GM19455 (cell line): ENCODE data around the gene RTL10.

ENCODE experiments used
- ATAC-seq: cut with Tn5 transposase; IDR thresholded peaks from one replicate; pipeline ENCODE4 v1.9.1; 2021; ENCODE audit not compliant: unreplicated experiment

Gene RTL10

DNA sequence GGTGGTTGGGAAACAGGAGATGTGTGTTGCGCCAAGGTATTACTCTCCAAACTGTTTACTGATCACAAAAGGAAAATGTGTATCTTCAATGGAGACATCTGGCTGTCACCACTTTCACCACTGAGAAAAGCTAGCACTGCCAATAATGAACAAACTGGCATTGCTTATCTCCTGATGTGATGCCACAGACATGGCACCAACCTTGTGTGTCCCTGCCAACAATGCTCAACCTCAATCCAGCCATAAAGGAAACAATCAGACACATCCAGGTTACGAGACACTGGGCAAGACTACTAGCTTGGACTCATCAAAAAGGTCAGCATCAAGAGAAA, 28.1 kb downstream of the RTL10 start:
- ATAC-seq: no peak

DNA sequence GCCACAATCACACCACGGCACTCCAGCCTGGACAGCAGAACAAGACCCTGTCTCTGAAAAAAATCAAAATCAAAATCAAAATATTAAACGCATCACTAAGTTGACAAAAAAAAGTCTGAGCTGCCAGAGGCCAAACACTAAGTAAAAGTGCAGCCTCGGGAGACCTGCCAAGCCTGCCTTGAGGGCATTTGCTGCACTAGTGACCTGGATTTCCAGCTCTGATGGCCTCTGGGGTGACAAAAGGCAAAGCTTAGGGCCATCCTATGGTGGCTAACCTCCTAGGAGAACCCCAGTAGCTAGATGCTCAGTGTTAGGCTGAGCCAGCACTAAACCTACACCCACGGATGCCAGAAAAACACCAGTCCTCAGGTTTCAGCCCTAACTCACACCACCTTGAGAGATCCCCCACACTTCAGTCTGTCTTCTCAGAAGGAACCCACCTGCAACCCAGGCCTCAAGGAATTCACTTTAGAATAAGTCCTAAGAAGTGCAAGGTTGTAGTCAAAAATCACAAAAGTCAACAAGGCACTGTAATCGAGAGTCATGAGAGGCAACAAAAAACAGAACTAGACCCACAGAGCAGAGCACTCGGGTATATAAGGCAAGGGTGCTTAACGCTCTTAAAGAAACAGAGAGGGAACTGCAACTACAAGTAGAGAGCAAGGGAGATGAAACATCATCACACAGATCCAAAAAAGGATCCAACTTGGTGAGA, 28.6 kb downstream of the RTL10 start:
- ATAC-seq: no peak

GRCh38 chr22:19824926-19825339, 29.7 kb downstream of the RTL10 start:
- ATAC-seq: no peak

DNA sequence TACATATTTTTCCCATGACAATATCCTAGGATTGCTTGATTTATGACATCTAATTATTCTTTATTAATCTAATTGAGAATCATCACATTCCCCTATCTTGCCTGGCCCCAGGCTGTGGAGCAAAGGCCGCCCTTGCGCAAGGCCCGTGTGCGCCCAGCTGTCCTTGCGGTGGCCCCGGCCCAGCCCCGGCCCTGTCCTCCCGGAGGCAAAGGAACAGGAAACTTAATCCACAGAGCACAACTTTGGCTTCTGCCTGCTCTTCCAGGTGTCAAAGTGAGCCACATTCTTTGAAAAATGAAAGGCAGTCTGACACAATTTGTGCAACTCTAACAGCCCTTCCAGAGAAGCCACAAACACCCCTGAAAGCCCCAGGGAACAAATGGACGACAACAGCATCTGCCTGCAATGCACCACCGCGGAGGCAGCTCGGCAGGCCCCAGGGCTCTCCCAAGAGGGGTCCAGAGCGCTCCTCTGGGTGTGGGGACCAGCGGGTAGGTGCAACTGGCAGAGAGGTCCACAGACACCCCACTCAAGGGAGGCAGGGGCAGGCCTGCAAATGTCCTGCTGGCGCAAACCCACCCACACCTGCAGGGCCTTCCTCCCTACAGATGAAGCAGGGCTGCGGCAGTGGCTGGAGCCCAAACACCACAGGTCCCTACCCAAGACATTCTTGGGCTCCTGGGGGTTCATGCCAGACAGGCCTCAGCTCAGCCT, 30.3 kb downstream of the RTL10 start:
- ATAC-seq: no peak

DNA sequence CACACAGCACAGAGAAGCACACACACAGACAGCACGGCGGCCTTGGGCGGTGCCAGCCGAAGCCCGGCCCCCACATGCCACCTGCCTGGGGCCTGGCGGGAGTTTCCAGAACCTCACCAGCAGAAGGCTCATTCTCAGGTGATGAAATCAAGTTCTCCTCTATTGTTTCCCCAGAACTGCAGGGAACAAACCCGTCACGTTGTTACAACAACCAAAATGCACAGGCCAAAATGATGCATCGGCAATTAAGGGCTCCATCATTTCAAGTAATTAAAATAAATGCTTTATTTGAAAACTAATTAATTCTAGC, 30.8 kb downstream of the RTL10 start:
- no peak for ATAC-seq

GRCh38 chr22:19823191-19823901, 31.3 kb downstream of the RTL10 start:
- no peak for ATAC-seq

DNA sequence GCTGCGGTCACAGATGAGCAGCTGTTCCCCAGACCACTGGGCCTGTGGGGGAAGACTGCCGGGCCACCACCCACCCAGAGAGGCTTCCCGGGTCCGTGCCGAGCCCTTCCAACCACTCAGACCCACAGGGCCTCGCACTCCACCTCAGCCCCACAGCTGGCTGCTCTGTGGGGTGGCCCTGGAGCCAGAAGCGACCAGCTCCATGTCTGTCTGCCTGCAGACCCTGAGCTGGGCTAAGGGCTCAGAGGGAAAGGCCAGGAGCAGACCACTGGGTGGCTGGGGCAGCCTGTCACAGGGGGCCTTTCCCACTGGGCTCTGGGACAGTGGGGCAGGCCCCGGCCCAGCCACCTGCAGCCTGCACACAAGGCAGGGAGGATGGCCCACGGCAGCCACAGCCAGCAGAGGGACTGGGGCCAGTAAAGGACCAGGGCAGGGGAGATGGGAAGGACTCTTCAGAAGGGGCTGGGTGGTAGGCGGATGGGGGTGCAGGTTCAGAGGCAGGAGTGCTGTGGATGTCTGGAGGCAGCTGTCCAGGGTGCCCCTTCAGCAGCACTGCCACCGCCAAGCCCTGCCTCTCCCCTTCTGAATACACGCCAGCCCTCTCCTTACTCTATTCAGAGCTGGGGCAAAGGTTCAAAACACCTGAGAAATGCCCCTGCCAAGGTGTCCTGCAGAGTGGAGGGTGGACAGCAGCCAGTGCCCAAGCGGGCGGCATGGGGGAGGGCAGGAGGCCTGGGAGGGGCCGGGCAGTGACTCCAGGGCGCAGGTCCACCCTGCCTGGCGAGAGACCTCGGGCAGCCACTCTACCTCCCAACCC, 32.2 kb downstream of the RTL10 start:
- ATAC-seq: no peak

GRCh38 chr22:19821523-19822300, 33.0 kb downstream of the RTL10 start:
- no peak for ATAC-seq

DNA sequence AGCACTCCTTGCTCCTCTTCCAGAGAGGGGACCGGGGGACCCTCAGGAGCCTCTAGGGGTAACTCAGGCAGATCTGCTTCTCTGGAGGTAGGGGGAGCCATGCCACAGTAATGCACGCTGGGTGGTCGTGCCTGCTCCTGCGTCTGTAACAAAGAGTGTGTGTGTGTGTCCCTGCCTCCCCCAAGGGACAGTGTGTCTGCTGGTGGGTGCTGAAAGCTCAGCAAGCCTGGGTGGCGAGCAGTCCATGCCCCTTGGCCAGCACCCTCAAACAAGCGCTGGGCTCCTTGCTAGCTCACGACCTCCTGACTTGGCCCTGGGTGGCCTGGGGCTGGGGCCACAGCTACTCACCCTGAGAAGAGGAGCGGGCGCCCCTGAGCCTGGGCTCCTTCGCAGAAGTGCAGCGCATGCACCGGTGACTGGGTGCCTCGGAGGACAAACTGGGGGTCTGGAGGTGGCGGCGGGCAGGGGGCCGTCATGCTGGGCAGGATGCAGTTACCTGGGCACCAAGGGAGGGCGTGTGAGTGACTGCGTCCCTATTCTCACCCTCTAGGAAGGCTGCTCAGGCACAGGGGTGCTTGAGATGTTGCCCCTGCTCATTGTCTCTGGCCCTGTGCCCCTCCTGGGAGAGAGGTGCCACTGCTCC, 33.7 kb downstream of the RTL10 start:
- no peak for ATAC-seq

DNA sequence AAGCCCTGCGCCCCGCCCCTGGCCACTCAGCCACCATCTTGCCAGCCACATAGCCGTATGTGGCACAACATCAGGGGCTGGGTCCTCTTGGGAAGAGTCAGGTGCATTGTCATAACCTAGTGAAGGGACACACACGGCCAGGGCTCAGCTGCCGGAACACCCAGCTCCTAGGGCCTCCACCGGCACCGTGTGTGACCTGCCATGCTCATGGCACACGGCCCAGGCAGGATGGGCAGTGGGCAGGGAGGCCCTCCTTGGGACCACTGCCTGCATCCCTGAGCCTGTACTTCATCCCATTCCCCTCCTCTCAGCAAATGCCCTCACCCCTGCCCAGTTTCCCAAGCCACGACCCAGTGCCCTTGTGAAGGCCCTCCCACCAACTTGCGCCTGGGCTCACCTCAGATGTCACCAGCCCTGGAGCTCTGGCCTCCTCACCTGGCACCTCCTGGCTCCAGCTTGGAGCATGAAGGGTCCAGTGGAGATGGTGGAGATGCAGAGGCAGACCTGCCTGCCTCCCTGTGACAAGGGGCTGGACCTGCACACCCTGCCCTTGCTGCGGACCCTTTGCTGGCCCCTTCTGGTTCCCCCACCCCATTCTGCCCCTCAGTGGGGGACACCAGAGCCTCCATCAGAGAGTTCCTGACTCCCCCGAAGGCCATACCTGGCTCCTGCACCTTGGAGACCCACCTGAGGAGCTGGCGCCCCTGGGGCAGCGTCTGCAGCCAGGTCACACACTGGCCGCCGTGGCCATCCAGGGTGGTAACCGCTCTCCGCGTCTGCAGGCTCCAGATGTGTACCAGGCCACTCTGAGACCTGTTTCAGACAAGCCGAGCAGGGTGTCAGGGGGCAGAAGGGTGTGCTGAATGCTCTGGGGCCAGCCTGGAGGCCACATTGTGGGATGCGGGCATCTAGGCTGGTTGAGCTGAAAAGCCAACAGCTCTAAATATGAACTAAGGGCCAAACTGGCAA, 34.5 kb downstream of the RTL10 start:
- no peak for ATAC-seq

DNA sequence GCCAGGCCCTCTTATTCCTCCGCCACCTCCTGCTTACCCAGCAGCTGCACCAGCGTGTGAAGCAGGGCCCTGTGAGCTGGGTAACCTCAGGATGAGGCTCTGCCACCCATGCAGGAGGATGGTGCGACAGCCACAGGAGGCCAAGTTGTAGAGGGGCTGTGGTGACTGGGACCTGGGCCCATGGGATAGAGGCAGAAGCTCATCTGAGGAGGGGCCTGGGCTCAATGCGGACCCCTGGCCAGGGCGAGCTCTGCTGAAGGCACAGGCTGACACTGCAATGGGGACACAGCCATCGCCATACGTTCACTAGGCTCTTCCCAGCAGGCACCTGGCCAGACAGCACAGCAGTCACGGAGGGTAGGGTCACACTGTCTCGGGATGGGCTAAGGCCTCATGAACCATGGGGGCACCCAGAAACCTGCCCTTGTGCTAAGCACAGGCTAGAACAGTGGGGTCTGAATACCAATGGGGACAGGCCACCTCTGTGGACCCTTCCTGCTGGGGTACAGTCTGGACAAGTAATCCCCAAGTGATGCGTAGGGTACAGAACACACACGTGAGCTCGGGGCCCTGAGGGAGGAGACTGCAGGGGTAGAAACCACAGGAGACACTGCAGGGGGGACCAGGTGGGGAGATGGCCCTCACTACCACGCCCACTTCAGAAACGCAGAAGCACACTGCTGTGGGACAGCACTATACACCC, 35.3 kb downstream of the RTL10 start:
- no peak for ATAC-seq

- ATAC-seq: no peak
Measured at GRCh38 chr22:19818324-19819207, 36.1 kb downstream of the RTL10 start.

DNA sequence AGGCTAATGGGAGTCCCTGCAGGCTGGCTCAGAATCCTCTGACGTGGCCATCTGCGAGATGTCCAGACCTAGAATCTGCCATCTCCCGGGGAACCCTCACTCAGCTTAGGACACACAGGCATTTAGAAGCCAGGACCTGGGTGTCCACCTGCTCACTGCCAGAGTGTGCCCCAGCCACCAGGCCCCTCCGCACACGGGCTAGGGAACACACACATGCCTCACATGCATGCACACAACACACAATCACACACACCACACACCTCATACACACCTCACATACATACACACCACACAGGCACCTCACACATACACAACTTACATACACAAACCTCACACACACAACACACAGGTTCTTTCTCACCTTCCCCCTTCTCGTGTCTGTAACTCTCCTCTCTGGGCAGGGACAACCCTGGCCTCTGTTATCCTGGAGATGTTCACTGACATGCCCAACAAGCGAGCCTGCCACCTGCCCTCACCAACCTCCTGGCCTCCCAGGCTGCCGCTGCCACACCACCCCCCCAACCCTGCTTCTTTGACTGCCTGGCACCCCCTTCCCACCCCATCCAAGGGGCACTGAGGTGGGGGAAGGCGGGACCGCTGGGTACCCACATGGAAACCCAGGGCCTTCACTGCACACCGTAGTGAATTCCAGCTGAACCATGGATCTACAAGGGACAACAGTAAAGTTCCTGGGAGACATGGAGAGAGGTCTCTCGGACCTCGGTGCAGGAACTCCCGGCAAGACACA, 38.1 kb downstream of the RTL10 start:
- ATAC-seq: no peak

GRCh38 chr22:19815823-19816290, 38.8 kb downstream of the RTL10 start:
- ATAC-seq: no peak

- ATAC-seq: no peak
Measured at GRCh38 chr22:19815093-19815822, 39.4 kb downstream of the RTL10 start.

DNA sequence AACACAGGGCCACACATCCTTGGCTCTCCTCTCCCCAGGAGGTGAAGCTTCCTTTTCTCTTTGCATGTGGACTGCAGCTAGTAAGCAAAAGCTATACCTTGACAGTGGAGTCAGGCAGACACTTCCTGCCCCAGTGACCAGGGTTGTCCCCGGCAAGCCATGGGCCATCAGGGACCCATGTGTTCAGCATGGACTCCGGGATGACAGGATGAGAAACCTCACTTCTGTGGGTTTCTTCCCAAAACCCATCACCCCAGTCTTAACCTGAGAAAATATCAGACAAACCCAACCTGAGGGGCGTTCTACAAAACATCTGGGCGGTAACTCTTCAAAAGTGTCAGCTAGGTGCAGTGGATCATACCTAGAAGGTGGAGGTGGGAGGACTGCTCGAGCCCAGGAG, 40.2 kb downstream of the RTL10 start:
- ATAC-seq: no peak
